Keratinocyte (primary cell): ENCODE measurements around the gene NUDT1. TPM values are rescaled to one million over a fixed set of nuclear protein-coding genes. Genes with fewer than 3 reads are reported as not detected.

ENCODE experiments used
- DNase-seq: peaks from one replicate; pipeline ENCODE4 v3.0.0-alpha.2; 2011; ENCODE audit warnings: low read depth, missing footprints, low spot score
- FAIRE-seq: peaks from 2 replicates; lab custom pipeline; 2011; peaks lifted over from hg19 to GRCh38; lab: Jason Lieb, UNC
- H2AFZ ChIP-seq: 2 replicates; pipeline ENCODE4 v1.6.0; 2012; ENCODE audit warnings: low read length, control low read depth, inconsistent platforms; ENCODE audit not compliant: control insufficient read depth
- H3K27ac ChIP-seq: 2 replicates; pipeline ENCODE4 v1.5.1; 2011; ENCODE audit warnings: low read length; ENCODE audit not compliant: control insufficient read depth, insufficient read depth
- H3K27me3 ChIP-seq: 3 replicates; pipeline ENCODE4 v1.6.0; 2011; ENCODE audit warnings: low read length; ENCODE audit not compliant: control insufficient read depth, insufficient read depth; ENCODE audit errors: extremely low read depth
- H3K36me3 ChIP-seq, 2 experiments: 2 replicates in 1 of 2; 3 replicates in 1 of 2; pipeline ENCODE4 v1.5.1; 2011; ENCODE audit warnings: low read length in 2 of 2, mild to moderate bottlenecking in 1 of 2; ENCODE audit not compliant: control insufficient read depth in 2 of 2, insufficient read depth in 2 of 2; ENCODE audit errors: extremely low read depth in 1 of 2
- H3K4me1 ChIP-seq: 3 replicates; pipeline ENCODE4 v1.5.1; 2011; ENCODE audit warnings: low read length; ENCODE audit not compliant: control insufficient read depth, insufficient read depth; ENCODE audit errors: extremely low read depth
- H3K4me2 ChIP-seq: 3 replicates; pipeline ENCODE4 v1.6.0; 2011; ENCODE audit warnings: low read depth, low read length; ENCODE audit not compliant: control insufficient read depth, insufficient read depth; ENCODE audit errors: extremely low read depth
- H3K4me3 ChIP-seq, 3 experiments: fragments of 200-600 bp in 1 of 3; sonication (generic) in 1 of 3; 2 replicates in 2 of 3; 3 replicates in 1 of 3; pipeline ENCODE4 v1.5.1; 2011 to 2016; ENCODE audit warnings: low read length in 3 of 3, mild to moderate bottlenecking in 3 of 3, control low read depth in 2 of 3, inconsistent platforms in 1 of 3, low read depth in 1 of 3, mixed read lengths in 1 of 3, mixed run types in 1 of 3, moderate library complexity in 1 of 3; ENCODE audit not compliant: control insufficient read depth in 2 of 3, insufficient read depth in 2 of 3; ENCODE audit errors: extremely low read depth in 1 of 3
- H3K79me2 ChIP-seq: 2 replicates; pipeline ENCODE4 v1.6.0; 2012; ENCODE audit warnings: low read length; ENCODE audit not compliant: control insufficient read depth, insufficient read depth
- H3K9ac ChIP-seq: 3 replicates; pipeline ENCODE4 v1.6.0; 2011; ENCODE audit warnings: low read length; ENCODE audit not compliant: control insufficient read depth, insufficient read depth; ENCODE audit errors: extremely low read depth
- H3K9me1 ChIP-seq: 3 replicates; pipeline ENCODE4 v1.6.0; 2011; ENCODE audit warnings: low read length; ENCODE audit not compliant: control insufficient read depth, insufficient read depth; ENCODE audit errors: extremely low read depth
- H3K9me3 ChIP-seq: 2 replicates; pipeline ENCODE4 v1.5.1; 2012; ENCODE audit warnings: low read depth, low read length; ENCODE audit not compliant: control insufficient read depth
- H4K20me1 ChIP-seq: 3 replicates; pipeline ENCODE4 v1.6.0; 2011; ENCODE audit warnings: low read length; ENCODE audit not compliant: control insufficient read depth, insufficient read depth; ENCODE audit errors: extremely low read depth
- CTCF ChIP-seq, 3 experiments: IDR thresholded peaks in 1 of 3; conservative IDR thresholded peaks in 1 of 3; optimal IDR thresholded peaks in 1 of 3; 2 replicates in 2 of 3; 3 replicates in 1 of 3; pipeline versions ENCODE3 to v1.5.1; 2011; ENCODE audit warnings: low read length in 3 of 3, mild to moderate bottlenecking in 3 of 3, moderate library complexity in 2 of 3, control low read depth in 1 of 3, inconsistent platforms in 1 of 3; ENCODE audit not compliant: insufficient read depth in 2 of 3; ENCODE audit errors: extremely low read depth in 1 of 3
- EZH2 ChIP-seq: IDR thresholded peaks from one replicate; pipeline ENCODE4 v1.6.1; 2012; ENCODE audit warnings: inconsistent platforms, mild to moderate bottlenecking, low read length, moderate library complexity
- dilution Hi-C: fragments of 300-500 bp; cut with MboI; formaldehyde crosslinking; loops from one replicate; pipeline ENCODE4 v1.7.0; 2020; ENCODE audit warnings: low sequenced_read_pairs; ENCODE audit not compliant: extremely low pct_ligation_motif_present
- polyA plus RNA-seq, 5 experiments: library from polyadenylated mRNA; depleted of rRNA in 3 of 5; stranded (reverse) in 3 of 5; stranded (forward) in 1 of 5; unstranded in 1 of 5; fragments of >200 nt; gene quantifications; 1 replicate in 1 of 5; 2 replicates in 3 of 5; 3 replicates in 1 of 5; pipeline versions ENCODE4 v1.2.1 to v1.2.3, GENCODE V29; 2011 to 2012; ENCODE audit warnings: missing spikeins in 2 of 5, low read depth in 1 of 5, low replicate concordance in 1 of 5

The NUDT1 gene
- polyA plus RNA-seq, 1 donor (not counting 4 experiments of a cell fraction or from before 2014, with no cell fraction given) = 21.9 TPM

- no peak for DNase-seq
- Histone ChIP-seq H4K20me1 (no peaks in the 10 kb centered on the region), H3K36me3 (no peaks in the 10 kb centered on the region), H3K79me2 (no peaks in the 10 kb centered on the region), H3K27ac (no peak overlapping the region), H3K4me2 (no peak overlapping the region), H3K4me3 (no peak overlapping the region), H3K9ac (no peak overlapping the region), H3K27me3 (no peaks in the 10 kb centered on the region), H2AFZ (no peak overlapping the region), H3K9me1 (no peaks in the 10 kb centered on the region), H3K9me3 (no peaks in the 10 kb centered on the region), H3K4me1 (no peaks in the 10 kb centered on the region)
- dilution Hi-C loops = no loop called here
- TF ChIP-seq EZH2 = no peak
- TF ChIP-seq CTCF (optimal IDR thresholded peaks at IDR 0.05 in 1 of 3, IDR thresholded peaks at IDR 0.05 in 1 of 3, conservative IDR thresholded peaks at IDR 0.05 in 1 of 3; ENCODE audit: extremely low read depth in 1 of 3, insufficient read depth in 2 of 3, low read length in 3 of 3) = no peak
- no peak for FAIRE-seq
Measured at GRCh38 chr7:2299870-2300512, 58.0 kb downstream of the NUDT1 start.

Other genes with a start within 250 kb of the NUDT1 start
- gene MAD1L1, start 9.3 kb upstream of the NUDT1 start, polyA plus RNA-seq = 18.0 to 27.0 TPM (median 18.1 TPM) in 3 replicates
- 15.5 to 28.2 TPM (median 21.5 TPM) in 3 replicates for gene MRM2, start within 50 bp of the NUDT1 start, polyA plus RNA-seq
- gene SNX8, start 72.2 kb downstream of the NUDT1 start, polyA plus RNA-seq = 18.0 to 28.0 TPM (median 24.2 TPM) in 3 replicates
- gene EIF3B, start 112.6 kb downstream of the NUDT1 start, polyA plus RNA-seq = 119 to 169 TPM (median 144 TPM) in 3 replicates
- 5.0 to 8.3 TPM (median 7.0 TPM) in 3 replicates for gene CHST12, start 161.4 kb downstream of the NUDT1 start, polyA plus RNA-seq
- not detected in 3 replicates for gene GRIFIN, start 234.2 kb downstream of the NUDT1 start, polyA plus RNA-seq